ENCODE data around the gene CTBP2. TPM values are rescaled to one million over a fixed set of nuclear protein-coding genes. Genes with fewer than 3 reads are reported as not detected.

The CTBP2 gene
- total RNA-seq, 3 donors from 2014 or later = 1.0 to 1.4 (median 1.3) TPM

DNA sequence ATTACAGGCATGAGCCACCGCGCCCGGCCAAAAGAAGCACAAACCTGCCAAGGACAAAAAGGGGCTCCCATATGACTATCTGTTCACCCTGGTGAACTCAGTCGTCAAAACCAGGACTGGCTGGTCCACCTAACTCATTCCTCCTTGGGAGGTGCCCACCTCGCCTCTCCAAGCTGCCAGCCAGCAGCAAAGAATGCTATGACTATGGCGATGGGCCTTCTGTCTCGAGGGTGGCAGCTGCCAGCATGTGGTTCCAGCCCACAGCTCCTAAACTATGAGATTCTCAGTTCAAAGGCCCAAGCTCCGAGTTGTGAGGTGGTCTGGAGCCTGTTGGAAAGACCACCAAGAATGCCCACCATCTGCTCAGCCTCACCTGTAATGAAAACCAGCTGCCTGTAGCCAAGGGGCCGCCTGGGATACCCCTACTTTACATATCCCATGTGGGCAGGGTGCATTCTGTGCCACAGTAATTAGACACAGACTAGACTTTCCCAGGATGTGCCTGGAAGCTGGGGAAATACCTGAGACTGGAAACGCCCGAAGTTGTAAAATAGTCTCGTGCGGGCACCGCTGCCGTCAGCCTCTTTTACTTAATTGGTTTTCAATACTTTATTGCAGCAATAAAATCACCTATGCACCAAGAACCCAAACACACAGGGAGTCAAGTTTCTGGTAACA, 147.4 kb downstream of the CTBP2 start:
- DNase-seq = no peak
- Mint-ChIP-seq H3K4me1 (ENCODE audit: low read depth) (peaks cover 2% of the 10 kb centered on the region), H3K27me3 (ENCODE audit: low read depth) (no peaks in the 10 kb centered on the region), H3K9me3 (no peaks in the 10 kb centered on the region), H3K4me3 (no peak overlapping the region), H3K36me3 (ENCODE audit: insufficient read depth) (no peaks in the 10 kb centered on the region)
- ATAC-seq = no peak

DNA sequence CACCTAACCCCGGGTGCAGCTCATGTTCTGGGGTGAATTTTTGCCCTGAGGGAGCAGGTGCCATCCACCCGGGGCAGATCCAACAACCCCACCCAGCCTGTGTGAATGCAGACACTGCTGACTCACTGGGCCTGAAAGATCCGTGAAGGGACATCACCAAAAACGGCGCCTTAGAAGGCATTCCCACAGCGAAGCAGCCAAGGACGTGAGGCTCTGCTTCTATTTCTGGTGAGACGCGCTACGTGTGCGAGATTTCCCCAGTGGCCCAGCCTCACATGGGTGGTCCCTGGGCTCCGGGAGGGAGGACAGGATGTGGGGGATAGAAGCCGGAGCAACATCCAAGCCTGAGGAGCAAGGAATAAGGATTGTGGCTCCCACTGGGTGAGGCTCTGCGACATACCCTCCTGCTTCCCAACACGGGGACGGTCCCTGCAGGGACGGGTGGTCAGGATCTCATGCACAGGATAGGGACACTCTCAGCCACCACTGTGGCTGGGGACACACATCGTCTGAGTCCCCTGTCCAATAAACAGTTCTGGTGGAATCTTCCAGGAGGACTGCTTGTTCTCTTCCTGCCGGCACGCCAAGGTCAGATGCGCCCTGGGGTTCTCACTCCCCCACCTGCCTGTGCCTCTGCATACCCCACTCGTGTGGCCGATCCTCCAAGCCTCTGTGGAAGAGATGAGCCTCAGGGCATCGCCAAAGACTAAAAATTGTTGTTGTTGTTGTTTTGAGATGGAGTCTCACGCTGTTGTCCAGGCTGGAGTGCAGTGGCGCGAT, 148.2 kb downstream of the CTBP2 start:
- ATAC-seq (no peak), DNase-seq (no peak)
- no peaks in the 10 kb centered on the region for H3K27me3 Mint-ChIP-seq (ENCODE audit: low read depth)
- H3K9me3 Mint-ChIP-seq = no peaks in the 10 kb centered on the region
- H3K36me3 Mint-ChIP-seq (ENCODE audit: insufficient read depth) = no peaks in the 10 kb centered on the region
- peaks cover 2% of the 10 kb centered on the region for H3K4me1 Mint-ChIP-seq (ENCODE audit: low read depth)
- no peak overlapping the region for H3K4me3 Mint-ChIP-seq

DNA sequence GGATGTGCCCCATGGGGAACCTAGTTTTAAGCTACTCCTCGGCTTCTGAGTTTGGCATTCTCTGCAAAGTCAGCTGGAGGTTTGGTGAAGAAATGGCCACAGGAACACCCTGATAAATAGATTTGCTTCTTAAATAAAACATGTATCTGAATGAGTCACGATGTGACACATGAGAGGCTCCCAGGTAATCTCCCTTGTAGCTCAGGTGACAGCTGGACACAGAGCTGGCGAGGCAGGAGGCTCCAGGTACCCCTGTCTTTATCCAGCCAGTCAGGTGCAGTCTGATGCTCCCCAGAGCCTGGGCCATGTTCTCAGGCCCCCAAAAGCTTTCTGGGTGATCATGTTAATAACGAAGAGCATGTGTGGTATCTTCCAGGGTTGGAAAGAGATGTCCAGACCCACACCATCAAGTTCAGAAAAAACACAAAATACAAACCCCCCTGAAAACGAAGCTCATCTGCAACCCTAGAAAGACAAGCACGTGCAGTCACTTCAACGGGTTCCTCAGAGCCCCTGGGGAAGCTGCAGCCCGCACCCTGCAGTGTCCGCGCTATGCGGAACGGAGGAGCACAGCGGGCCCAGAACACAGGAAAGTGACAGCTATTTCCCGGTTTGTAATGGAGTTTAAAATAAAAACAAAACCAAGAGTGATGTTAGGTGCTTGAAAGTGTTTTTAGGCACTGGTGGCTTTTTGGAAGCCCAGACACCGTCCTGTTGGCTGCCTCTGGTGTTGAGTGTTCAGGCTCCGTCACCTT, 149.0 kb downstream of the CTBP2 start:
- H3K9me3 Mint-ChIP-seq = no peaks in the 10 kb centered on the region
- DNase-seq = no peak
- H3K4me1 Mint-ChIP-seq (ENCODE audit: low read depth) = peaks cover 2% of the 10 kb centered on the region

DNA sequence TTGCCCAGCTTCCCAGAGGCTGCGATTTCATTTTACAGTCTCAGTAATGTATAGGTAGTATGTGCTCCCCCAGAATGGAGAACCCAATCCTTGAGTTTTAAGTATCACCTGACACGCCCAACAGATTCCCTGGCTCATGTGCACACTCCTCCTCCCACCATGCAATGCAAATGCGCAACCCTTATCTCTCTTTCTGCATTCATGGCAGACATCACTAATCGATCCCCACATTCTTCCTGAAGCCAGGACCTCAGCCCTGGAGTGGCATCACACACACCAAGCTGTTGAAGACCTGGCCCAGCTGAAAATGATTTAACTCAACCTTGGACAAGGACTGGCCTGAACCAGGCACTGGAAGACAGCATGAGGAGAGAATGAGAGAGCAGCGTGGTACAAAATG, 150.0 kb downstream of the CTBP2 start:
- H3K4me1 Mint-ChIP-seq (ENCODE audit: low read depth) = peaks cover under 1% of the 10 kb centered on the region
- ATAC-seq = no peak

More for the DNA sequence above, 149.0 kb downstream of the CTBP2 start:
- Mint-ChIP-seq H3K27me3 (ENCODE audit: low read depth) (no peaks in the 10 kb centered on the region), H3K4me3 (no peak overlapping the region), H3K36me3 (ENCODE audit: insufficient read depth) (no peaks in the 10 kb centered on the region)
- no peak for ATAC-seq

DNA sequence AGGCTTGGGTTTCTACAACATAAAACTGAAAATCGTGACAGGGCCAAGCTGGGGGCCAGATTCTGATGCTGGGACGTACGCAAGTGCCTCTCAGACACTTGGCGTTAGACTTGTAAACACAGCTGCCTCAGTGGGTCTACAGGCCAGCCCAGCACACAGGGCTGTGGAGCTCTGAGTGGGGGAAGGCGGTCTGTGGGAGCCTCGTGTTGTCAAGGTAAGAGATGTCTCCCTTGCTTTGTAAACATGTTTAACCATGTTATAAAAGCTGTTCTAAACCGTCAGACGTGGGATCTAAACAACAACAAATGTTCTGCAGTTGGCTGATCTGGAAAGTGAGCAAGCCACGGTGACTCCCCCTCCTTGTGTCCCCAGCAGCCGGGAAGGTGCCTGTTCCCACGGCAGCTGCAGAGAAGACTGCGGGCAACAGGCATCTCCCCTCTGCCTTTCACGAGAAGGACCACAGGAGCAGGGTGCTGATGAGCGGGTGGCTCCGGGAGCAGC, 150.7 kb downstream of the CTBP2 start:
- DNase-seq (no peak), ATAC-seq (no peak)
- Mint-ChIP-seq H3K27me3 (ENCODE audit: low read depth) (no peaks in the 10 kb centered on the region), H3K4me3 (no peak overlapping the region), H3K9me3 (no peaks in the 10 kb centered on the region), H3K4me1 (ENCODE audit: low read depth) (no peaks in the 10 kb centered on the region), H3K36me3 (ENCODE audit: insufficient read depth) (no peaks in the 10 kb centered on the region)

More for the DNA sequence above, 150.0 kb downstream of the CTBP2 start:
- no peak overlapping the region for H3K4me3 Mint-ChIP-seq
- H3K9me3 Mint-ChIP-seq = no peaks in the 10 kb centered on the region
- H3K27me3 Mint-ChIP-seq (ENCODE audit: low read depth) = no peaks in the 10 kb centered on the region
- DNase-seq = no peak
- no peaks in the 10 kb centered on the region for H3K36me3 Mint-ChIP-seq (ENCODE audit: insufficient read depth)

DNA sequence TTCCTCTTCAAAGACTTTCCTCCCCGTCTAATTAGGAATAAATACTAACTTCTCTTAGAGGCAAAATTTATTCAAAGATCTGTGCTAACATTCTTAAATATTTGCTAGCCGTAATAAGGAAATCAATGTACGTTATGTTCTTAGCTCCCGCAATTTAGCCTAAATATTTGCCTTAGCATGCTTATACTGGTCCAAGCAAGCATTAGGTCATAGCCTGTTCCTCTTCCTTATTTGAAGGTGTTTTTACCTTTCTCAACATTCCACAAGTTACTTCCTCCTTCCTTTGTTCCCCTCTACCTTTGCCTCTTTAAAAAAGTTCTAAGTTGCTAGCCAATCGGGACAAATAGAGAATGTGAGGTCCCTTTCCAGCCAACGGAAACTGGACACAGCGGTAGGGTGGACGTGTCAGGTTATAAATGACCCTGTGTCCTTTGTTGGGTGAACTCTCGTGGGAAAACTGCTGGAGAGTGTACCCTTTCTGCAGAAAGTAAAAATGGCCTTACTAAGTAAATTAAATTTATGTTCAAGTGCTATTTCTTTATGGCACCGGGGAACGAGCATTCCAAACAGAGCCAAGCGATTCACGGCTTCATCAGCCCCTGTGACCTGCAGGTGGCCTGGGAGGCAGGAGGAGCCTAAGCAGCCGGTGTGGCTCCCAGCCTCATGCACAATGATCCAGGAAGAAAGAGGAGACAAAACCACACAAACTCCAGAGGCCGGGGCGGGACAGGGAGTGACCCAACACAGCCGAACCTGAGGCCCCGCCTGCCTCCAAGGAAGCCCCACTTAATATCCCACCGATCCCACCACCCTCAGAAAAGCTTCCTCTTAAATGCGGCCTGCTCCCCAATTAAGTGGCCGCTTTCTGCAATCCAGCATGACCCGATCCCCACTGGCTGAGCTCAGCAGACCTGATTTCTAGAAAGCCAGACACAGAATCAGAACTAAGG, 151.4 kb downstream of the CTBP2 start:
- Mint-ChIP-seq H3K27me3 (ENCODE audit: low read depth) (no peaks in the 10 kb centered on the region), H3K36me3 (ENCODE audit: insufficient read depth) (no peaks in the 10 kb centered on the region), H3K9me3 (no peaks in the 10 kb centered on the region), H3K4me3 (no peak overlapping the region), H3K4me1 (ENCODE audit: low read depth) (no peaks in the 10 kb centered on the region)
- DNase-seq = no peak
- no peak for ATAC-seq

DNA sequence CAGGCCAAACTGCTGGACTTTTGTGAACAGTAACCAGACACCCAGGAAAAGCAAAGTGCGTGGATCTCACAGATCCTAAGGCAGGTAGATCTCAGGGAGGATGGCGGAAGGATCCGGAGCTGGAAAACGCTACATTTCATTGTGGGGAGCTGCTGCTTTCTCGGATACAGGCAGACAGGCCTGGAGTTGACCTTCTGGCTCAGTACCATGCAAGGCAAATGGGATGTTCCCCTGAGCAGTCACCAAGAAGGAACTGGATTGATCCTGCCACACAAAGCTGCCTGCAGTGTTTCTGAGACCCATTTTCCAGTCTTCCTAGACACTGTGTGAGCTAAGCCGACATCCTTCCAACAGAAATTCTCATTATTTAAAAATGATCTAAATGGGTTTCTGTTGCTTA, 152.9 kb downstream of the CTBP2 start:
- Mint-ChIP-seq H3K4me1 (ENCODE audit: low read depth) (no peaks in the 10 kb centered on the region), H3K4me3 (no peak overlapping the region), H3K27me3 (ENCODE audit: low read depth) (peaks cover 2% of the 10 kb centered on the region), H3K36me3 (ENCODE audit: insufficient read depth) (no peaks in the 10 kb centered on the region), H3K9me3 (no peaks in the 10 kb centered on the region)
- DNase-seq = no peak
- no peak for ATAC-seq

DNA sequence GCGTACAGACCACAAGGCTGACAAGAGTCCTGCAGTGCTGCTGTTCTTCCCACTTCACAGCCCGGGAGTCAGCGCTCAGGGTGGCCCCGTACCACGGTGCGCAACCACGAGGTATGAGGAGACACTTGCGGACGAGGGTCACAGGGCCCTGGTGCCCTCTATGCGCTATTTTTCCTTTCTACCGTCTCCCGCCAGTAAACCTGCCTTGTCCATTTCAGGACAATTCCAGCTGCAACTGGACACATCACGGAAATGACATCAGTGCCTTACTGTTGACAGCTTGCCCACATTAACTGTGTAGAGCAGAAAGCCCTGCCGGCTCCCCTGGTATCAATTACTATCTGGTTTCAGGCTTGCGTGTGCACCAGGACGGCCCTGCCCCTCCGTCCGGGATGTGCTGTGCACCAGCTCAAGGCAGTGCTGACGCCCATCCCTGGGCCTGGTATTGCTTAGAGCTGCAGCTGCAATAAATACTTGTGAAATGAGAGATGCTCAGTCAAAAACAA, 153.4 kb downstream of the CTBP2 start:
- Mint-ChIP-seq H3K27me3 (ENCODE audit: low read depth) (peaks cover 2% of the 10 kb centered on the region), H3K9me3 (no peaks in the 10 kb centered on the region), H3K4me3 (no peak overlapping the region), H3K4me1 (ENCODE audit: low read depth) (no peaks in the 10 kb centered on the region), H3K36me3 (ENCODE audit: insufficient read depth) (no peaks in the 10 kb centered on the region)
- DNase-seq (no peak), ATAC-seq (no peak)

DNA sequence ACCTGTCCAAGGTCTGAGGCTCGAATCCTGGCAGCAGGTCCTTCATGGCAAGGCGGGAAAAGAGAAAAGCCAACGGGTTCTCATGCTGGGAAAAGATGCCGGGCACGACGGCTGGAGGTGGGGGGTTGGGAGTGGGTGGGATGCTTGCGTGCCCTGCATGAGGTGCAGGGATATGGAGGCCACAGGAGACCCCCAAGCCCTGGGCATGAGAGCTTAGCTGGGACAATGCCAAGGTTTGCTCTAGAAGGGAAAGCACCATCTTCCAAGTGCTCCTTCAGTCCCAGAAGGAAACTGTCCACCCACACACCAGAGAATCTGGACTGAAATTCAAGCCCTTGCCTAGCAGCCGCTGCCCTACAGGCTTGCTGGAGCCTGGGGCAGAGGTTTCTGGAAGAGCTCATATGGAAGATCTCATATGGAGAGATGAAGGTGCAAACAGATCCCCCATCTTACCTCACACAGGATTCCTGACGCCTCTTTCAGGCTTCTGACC, 154.1 kb downstream of the CTBP2 start:
- Mint-ChIP-seq H3K9me3 (no peaks in the 10 kb centered on the region), H3K4me3 (no peak overlapping the region), H3K36me3 (ENCODE audit: insufficient read depth) (no peaks in the 10 kb centered on the region), H3K4me1 (ENCODE audit: low read depth) (no peaks in the 10 kb centered on the region), H3K27me3 (ENCODE audit: low read depth) (peaks cover 2% of the 10 kb centered on the region)
- ATAC-seq = no peak
- DNase-seq = no peak

DNA sequence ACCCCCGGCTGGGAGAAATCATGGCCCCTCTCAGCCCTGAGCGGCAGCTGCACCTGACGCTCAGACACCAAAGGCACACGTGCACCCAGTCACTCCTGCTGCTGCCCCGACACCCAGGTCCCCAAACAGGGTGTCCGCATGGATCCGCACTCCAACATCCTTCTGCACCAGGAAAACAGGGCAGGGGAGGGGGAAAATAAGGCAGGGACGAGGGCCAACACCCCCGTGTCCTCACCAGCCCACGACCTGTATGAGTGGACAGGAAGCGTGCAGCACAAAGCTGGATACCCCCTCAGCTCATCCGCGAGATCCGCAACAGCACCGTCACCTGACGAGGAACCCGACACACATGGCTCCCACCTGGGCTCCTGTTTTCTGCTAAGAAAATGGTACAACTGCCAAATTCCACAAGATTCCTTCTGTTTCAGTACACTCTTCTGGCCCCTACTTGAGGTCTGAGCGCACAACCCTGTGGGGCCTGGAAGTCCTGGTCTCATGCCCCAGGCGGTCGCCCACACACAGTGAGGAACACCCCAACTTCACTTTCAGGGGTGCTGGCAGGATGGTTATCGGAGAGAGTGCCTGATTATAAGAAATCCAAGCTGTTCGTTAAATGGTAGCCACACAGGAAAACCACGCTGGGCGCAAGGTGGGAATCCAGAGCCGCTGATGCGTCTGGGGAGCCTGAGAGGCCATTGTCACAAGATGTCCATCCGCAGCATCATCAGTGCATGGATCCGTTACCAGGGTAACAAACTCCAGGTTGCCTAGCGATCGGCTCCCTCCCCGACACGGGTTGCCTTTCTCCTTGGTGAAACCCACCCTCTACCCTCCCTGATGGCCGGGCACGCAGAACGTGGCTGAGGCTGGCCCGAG, 154.8 kb downstream of the CTBP2 start:
- peaks cover 2% of the 10 kb centered on the region for H3K27me3 Mint-ChIP-seq (ENCODE audit: low read depth)
- DNase-seq (no peak), ATAC-seq (no peak)
- H3K36me3 Mint-ChIP-seq (ENCODE audit: insufficient read depth) = no peaks in the 10 kb centered on the region
- H3K4me3 Mint-ChIP-seq = no peak overlapping the region
- H3K4me1 Mint-ChIP-seq (ENCODE audit: low read depth) = no peaks in the 10 kb centered on the region
- no peaks in the 10 kb centered on the region for H3K9me3 Mint-ChIP-seq

DNA sequence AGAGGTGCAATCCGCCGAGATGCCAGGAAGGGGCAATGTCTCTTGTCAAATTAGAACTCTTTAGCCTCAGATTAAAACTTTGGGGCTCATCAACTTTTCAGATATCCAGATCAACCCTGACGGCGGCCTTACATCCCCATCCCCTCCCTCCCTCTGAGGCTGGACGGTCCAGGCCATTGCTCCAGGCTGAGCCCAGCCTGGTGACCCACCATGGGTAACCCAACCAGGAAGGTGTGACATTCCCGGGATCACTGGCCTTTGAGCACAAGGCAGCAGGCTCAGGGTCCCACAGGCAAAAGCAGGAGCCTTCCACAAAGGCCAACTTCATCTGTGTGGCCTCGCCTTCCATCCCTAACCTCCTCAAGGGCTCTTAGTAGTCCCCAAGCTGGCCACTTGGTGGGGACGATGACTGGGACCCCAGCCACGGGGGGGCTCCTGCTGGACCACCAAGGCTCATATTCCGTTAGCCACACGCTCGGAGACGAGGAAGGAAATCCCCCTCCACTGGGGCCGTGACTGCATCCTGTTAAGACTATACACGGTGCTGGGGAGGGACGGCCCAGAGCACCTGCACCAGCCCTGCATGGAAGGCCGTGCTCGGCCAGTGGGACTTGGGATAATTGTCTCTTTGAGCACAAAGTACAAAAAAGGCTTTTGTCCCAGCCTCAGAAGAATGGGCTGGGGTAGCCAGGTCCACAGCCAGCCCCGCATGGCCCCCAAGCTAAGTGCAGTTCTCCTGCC, 155.6 kb downstream of the CTBP2 start:
- no peaks in the 10 kb centered on the region for H3K4me1 Mint-ChIP-seq (ENCODE audit: low read depth)
- no peaks in the 10 kb centered on the region for H3K9me3 Mint-ChIP-seq
- H3K27me3 Mint-ChIP-seq (ENCODE audit: low read depth) = peaks cover 2% of the 10 kb centered on the region
- ATAC-seq (no peak), DNase-seq (no peak)
- no peak overlapping the region for H3K4me3 Mint-ChIP-seq
- no peaks in the 10 kb centered on the region for H3K36me3 Mint-ChIP-seq (ENCODE audit: insufficient read depth)

DNA sequence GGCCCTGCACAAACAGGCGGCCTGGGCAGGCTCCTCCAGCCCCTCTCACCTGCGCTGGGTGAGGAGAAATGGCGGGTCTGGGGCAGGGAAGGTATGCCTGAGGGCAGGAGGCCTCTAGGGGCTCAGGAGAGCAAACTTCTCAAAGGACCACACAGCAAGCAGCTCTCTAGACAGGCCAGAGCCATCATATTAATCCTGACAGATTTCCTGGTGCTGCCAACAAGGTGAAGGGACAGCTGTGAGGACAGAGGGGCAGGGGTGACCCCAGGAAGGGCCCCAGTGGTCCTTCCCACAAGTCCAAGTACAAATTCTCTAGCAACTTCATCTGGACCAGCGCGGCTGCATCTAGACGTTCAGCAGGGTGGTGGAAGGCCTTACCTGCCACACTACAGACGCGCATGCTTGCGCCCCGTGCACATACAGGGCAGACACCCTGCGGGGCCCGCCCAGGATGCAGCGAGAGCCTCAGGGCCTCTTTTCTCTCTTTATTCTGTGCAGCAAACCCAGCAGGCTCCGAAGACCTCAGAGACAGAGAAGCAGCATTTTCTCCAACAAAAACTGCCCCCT, 156.4 kb downstream of the CTBP2 start:
- Mint-ChIP-seq H3K4me3 (no peak overlapping the region), H3K36me3 (ENCODE audit: insufficient read depth) (no peaks in the 10 kb centered on the region), H3K4me1 (ENCODE audit: low read depth) (no peaks in the 10 kb centered on the region), H3K9me3 (no peaks in the 10 kb centered on the region), H3K27me3 (ENCODE audit: low read depth) (peaks cover 2% of the 10 kb centered on the region)
- ATAC-seq = no peak
- DNase-seq = no peak

Measured in activated T-cell treated with anti-CD3 and anti-CD28 coated beads, Interleukin-2, amount 50 U/mL, for 4 hours (primary cell).